Peyer's patch (tissue), 4 donors: ENCODE data around the gene MAST4. TPM values are rescaled to one million over a fixed set of nuclear protein-coding genes. Genes with fewer than 3 reads are reported as not detected.

Source experiments
- DNase-seq, 3 donors: peaks; one replicate each; pipeline ENCODE4 v3.0.0-alpha.2; 2017 to 2019
- H3K27ac ChIP-seq, 4 donors: fragments of 200-600 bp; sonication (generic); one replicate each; pipeline ENCODE4 v1.5.1; 2016 to 2019
- H3K27me3 ChIP-seq, 2 donors: fragments of 200-600 bp; sonication (generic); one replicate each; pipeline ENCODE4 v1.5.1; 2019
- H3K36me3 ChIP-seq, 3 donors: fragments of 200-600 bp; sonication (generic); one replicate each; pipeline ENCODE4 v1.5.1; 2016 to 2019
- H3K4me1 ChIP-seq, 4 donors: fragments of 200-600 bp; sonication (generic); one replicate each; pipeline ENCODE4 v1.5.1; 2016 to 2019
- H3K4me3 ChIP-seq, 4 donors: fragments of 200-600 bp; sonication (generic); 1 replicate in 3 of 4; 2 replicates in 1 of 4; pipeline ENCODE4 v1.5.1; 2016 to 2019; ENCODE audit warnings: mild to moderate bottlenecking in 1 of 4
- H3K9me3 ChIP-seq, 4 donors: fragments of 200-600 bp; sonication (generic); one replicate each; pipeline ENCODE4 v1.5.1; 2016 to 2019; ENCODE audit warnings: mild to moderate bottlenecking in 1 of 4
- CTCF ChIP-seq, 6 experiments: fragments of 450-650 bp in 4 of 6; fragments of 200-600 bp in 2 of 6; sonication (generic) in 1 of 6; IDR thresholded peaks; one replicate each; pipeline ENCODE4 v1.5.1; 2017 to 2019; ENCODE audit warnings: antibody characterized with exemption in 6 of 6, mild to moderate bottlenecking in 3 of 6, moderate library complexity in 1 of 6
- POLR2A ChIP-seq, 2 donors: fragments of 450-650 bp; IDR thresholded peaks; one replicate each; pipeline ENCODE4 v1.5.1; 2017; ENCODE audit warnings: antibody characterized with exemption in 2 of 2, mild to moderate bottlenecking in 2 of 2, moderate library complexity in 2 of 2
- total RNA-seq, 4 donors: library from RNA; depleted of rRNA; stranded (reverse); fragments of >200 nt; gene quantifications; one replicate each; pipeline ENCODE4 v1.1.0, GENCODE V29; 2016

Gene MAST4
- total RNA-seq, 4 donors from 2014 or later = 20.2 to 23.1 (median 21.4) TPM

GRCh38 chr5:66824476-66824875 lies 228.3 kb downstream of the MAST4 start:
- no peaks in the 10 kb centered on the region for H3K9me3 ChIP-seq
- no peaks in the 10 kb centered on the region for H3K4me1 ChIP-seq
- no peaks in the 10 kb centered on the region for H3K36me3 ChIP-seq
- H3K27ac ChIP-seq = no peak overlapping the region
- no peak for TF ChIP-seq POLR2A (IDR thresholded peaks at IDR 0.05)
- TF ChIP-seq CTCF (IDR thresholded peaks at IDR 0.05) = no peak
- no peak overlapping the region for H3K4me3 ChIP-seq
- no peaks in the 10 kb centered on the region for H3K27me3 ChIP-seq
- DNase-seq = no peak

- TF ChIP-seq CTCF (IDR thresholded peaks at IDR 0.05) = no peak
- no peak for TF ChIP-seq POLR2A (IDR thresholded peaks at IDR 0.05)
- Histone ChIP-seq H3K36me3 (no peaks in the 10 kb centered on the region), H3K27me3 (no peaks in the 10 kb centered on the region), H3K9me3 (no peaks in the 10 kb centered on the region), H3K27ac (no peak overlapping the region), H3K4me3 (no peak overlapping the region), H3K4me1 (no peaks in the 10 kb centered on the region)
- DNase-seq = no peak
Observed at GRCh38 chr5:66826263-66826662, 230.1 kb downstream of the MAST4 start.

- no peaks in the 10 kb centered on the region for H3K9me3 ChIP-seq
- no peaks in the 10 kb centered on the region for H3K27me3 ChIP-seq
- no peak overlapping the region for H3K4me3 ChIP-seq
- H3K4me1 ChIP-seq = no peaks in the 10 kb centered on the region
- H3K36me3 ChIP-seq = no peaks in the 10 kb centered on the region
- H3K27ac ChIP-seq = no peak overlapping the region
- TF ChIP-seq POLR2A (IDR thresholded peaks at IDR 0.05) (no peak), CTCF (IDR thresholded peaks at IDR 0.05) (no peak)
- no peak for DNase-seq
Observed at GRCh38 chr5:66826696-66827095, 230.5 kb downstream of the MAST4 start.

GRCh38 chr5:66828046-66828547 lies 231.9 kb downstream of the MAST4 start:
- no peak overlapping the region for H3K27ac ChIP-seq
- H3K4me1 ChIP-seq = no peaks in the 10 kb centered on the region
- DNase-seq = no peak
- no peaks in the 10 kb centered on the region for H3K36me3 ChIP-seq
- TF ChIP-seq POLR2A (IDR thresholded peaks at IDR 0.05) = no peak
- H3K4me3 ChIP-seq = peak overlapping the region; percentile 4 to 41 (median 28)
- H3K27me3 ChIP-seq = no peaks in the 10 kb centered on the region
- H3K9me3 ChIP-seq = no peaks in the 10 kb centered on the region

- Histone ChIP-seq H3K4me1 (no peaks in the 10 kb centered on the region), H3K9me3 (no peaks in the 10 kb centered on the region), H3K27me3 (no peaks in the 10 kb centered on the region), H3K27ac (peak overlapping the region in 3 of 4 donors; percentile 7 to 51 (median 15)), H3K4me3 (peak overlapping the region; percentile 4 to 41 (median 28)), H3K36me3 (no peaks in the 10 kb centered on the region)
- TF ChIP-seq CTCF (IDR thresholded peaks at IDR 0.05) (no peak), POLR2A (IDR thresholded peaks at IDR 0.05) (no peak)
- DNase-seq = peak; percentile 53 to 82 (median 67)
Observed at GRCh38 chr5:66828548-66829357, 232.6 kb downstream of the MAST4 start.

- H3K27ac ChIP-seq = peak overlapping the region in 1 of 4 donors; percentile 51
- peak overlapping the region; percentile 4 to 41 (median 28) for H3K4me3 ChIP-seq
- no peaks in the 10 kb centered on the region for H3K27me3 ChIP-seq
- H3K4me1 ChIP-seq = no peaks in the 10 kb centered on the region
- no peak for DNase-seq
- H3K36me3 ChIP-seq = no peaks in the 10 kb centered on the region
- no peak for TF ChIP-seq POLR2A (IDR thresholded peaks at IDR 0.05)
- no peak for TF ChIP-seq CTCF (IDR thresholded peaks at IDR 0.05)
- no peaks in the 10 kb centered on the region for H3K9me3 ChIP-seq
Observed at GRCh38 chr5:66829358-66829674, 233.1 kb downstream of the MAST4 start.
